HG02588 (cell line): Measurements from ENCODE around the gene TNFAIP8L3.

Experiments
- ATAC-seq: cut with Tn5 transposase; IDR thresholded peaks from one replicate; pipeline ENCODE4 v1.9.1; 2021; ENCODE audit warnings: mild to moderate bottlenecking, moderate library complexity; ENCODE audit not compliant: unreplicated experiment

The TNFAIP8L3 gene

DNA sequence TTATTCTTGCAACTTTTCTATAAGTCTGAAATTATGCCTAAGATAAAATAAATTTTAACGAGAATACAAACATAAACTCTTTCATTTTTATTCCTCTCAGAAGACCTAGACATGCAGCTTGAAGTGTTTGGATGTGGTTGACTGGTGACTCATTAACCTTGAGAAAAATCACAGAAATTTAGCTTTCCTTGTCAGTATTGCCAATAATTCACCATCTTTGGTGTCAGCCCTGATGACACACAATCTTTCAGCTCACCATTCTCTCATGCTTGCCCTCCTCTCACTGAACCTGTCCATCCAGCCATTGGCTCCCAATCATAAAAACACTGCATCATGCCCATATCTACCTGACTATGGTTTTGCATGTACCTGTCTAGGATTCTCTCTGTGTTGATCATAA, 22.6 kb upstream of the TNFAIP8L3 start:
- ATAC-seq: no peak

DNA sequence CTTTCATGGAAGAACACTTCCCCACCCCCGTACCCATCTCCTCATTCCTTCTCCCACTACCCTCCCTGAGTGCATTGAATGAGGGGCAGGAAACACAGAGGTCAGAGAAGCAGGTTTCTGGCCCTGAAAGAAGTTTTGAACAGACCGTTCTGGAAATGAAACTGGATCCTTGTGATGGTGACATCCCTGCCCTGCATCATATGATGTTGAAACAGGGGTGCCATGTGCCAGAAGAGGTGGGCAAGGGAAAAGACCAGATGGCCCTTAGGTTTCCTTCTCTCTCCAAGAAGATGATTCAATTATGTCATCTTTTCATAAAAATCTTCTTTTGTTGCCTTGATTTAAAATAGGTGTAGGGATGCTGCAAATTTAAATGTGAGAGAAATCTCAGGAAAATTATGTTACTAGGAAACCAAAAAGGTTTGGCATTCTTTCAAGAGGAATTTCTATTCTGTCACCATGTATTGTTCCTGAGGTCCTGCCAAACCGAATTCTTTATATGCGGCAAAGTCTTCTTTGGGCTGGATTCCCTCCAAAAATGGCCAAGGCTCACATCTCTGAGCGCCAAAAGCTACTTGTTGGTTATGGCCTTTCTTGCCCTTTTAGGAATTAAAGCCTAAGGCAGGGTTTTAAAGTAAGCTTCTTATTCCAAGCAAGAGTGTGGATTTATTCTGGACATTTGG, 19.9 kb upstream of the TNFAIP8L3 start:
- ATAC-seq: no peak

DNA sequence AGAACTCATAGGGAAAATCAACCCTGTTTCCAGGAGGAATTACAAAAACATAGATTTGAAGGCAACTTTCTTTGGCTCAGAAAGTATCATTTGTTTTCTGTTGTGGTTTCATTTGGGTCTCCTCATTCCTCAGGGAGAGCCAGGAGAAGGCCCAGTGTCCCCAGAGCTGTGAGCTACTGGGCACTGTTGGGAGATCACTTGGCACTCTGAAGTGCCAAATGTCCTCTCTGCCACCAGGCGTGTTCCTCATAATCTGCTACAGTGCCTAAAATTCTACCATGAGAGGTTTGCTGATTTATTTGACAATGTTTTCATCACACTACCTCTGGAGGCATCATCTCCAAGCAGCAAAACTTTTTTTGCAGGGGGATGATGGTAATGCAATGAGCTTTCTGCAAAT, 17.4 kb upstream of the TNFAIP8L3 start:
- no peak for ATAC-seq

DNA sequence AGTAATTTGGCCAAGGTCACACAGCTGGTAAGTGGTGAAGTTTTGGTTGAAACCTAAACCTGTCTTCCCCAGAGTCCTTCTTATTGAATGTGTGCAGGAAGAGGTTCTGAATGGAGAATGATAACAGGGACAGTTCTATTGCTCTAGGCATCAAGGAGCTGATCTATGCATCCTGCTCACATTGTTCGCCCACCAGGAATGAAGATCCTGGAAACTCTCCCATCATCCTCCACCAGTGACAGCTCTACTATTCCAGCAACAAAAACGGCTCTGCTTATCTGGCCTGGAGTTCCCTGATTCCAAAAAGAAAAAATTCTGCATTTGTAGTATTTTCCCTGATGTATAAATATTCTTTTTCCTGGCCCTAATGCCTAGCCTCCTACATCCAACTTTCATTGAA, 16.4 kb upstream of the TNFAIP8L3 start:
- ATAC-seq: no peak

DNA sequence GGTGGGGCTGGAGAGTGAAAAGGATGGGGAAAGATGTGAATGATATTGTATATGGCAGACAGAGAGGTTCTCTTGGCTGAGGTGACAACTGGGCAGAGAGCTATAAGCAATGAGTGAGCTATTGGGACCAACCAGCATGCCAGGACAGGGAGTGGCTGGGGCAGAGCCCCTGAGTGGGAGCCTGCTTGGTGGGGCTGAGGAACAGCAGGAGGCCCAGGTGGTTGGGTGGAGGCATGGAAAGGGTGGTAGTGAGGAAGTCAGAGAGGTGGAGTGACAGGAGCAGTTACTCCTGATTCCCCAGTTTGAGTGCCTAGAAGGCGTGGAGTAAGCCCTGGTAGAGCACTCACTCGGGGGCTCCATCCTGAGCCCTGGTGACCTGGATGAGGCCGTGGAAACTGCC, 15.5 kb upstream of the TNFAIP8L3 start:
- ATAC-seq: no peak

DNA sequence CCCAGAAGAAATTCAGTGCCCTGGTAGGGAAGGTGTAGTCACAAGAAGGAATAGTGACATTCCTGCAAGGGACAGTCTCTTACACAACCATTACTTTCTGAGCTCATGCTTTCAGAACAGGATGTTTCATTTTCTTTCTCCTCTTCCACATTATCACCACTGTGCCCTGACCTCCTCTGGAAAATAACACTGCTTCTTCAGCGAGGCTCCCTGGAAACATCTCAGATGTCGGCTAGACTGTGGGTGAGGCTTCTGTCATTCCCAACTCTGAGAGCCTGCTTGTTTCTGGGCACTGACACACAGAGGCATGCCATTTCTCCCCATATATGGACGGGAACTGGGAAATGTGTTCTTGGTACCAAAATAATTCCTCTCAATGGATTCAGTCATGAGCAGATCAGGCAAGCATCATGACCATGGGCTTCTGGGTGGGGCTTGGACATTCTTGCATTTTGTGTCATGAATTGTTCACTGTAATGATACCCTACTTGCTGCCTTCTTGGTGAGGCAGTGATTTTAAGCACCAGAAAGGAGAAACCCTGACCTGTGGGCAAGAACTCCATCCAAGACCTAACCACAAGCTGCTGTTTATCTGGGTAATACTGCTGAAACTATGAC, 14.3 kb upstream of the TNFAIP8L3 start:
- ATAC-seq: no peak

DNA sequence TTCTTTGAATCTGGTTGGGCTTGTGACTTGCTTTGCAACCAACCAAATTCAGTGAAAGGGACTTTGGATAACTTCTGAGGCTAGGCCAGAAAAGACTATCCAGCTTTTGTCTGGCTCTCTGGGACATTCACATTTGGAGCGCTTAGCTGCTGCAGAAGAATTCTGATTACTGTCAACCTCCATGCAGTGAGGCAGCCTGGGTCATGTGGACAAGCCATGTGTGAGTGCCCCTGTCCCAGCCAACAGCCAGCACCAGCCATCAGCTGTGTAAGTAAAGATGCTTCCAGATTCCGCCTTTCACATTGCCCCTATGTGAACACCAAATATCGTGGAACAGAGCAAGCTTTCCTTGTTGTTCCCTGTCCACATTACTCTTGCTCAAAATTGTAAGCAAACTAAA, 12.9 kb upstream of the TNFAIP8L3 start:
- ATAC-seq: no peak

DNA sequence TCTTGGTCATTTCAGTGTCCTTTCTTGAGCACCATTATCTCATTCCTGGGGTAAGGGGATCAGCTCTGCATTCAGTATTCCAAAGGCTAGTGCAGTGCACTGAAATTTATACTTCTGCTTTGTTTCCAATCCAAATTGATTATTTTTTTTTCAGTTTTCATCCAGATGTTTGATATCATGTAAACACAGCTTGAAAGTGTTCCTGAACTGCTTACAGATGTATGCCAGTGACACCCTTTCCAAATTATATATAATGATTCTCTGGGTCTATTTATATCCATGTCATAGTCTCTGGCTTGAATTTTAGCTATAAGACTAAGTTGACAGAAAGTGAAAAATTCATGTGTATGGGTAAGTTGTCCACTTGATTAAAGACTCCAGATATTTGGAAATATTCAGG, 11.8 kb upstream of the TNFAIP8L3 start:
- ATAC-seq: no peak

DNA sequence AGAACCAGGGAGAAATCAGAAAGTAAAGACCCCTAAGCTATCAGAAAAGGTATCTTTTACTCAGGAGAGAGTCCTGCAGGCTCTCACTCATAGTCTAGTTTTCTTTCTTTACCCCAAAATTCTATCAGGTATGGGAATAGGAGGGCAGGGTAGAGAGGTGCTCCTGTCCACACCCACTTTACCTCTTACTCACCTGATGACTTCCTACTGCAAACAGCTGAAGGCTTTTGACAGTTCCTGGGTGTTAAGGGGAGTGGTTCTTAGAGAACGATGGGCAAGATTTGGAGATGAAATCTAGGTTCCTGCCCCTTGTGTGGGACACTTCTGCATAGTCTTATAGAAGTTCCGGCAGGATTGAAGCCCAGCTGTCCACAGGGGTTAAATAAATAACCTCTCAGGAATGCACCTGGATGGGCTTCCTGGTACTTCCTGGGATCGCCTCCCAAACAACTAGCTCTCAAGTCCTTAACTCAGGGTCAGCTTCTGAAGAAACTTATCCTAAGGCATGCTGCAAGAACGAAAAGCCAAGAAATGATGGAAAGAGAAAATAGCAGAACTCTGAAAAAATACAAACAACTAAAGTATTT, 10.8 kb upstream of the TNFAIP8L3 start:
- no peak for ATAC-seq

DNA sequence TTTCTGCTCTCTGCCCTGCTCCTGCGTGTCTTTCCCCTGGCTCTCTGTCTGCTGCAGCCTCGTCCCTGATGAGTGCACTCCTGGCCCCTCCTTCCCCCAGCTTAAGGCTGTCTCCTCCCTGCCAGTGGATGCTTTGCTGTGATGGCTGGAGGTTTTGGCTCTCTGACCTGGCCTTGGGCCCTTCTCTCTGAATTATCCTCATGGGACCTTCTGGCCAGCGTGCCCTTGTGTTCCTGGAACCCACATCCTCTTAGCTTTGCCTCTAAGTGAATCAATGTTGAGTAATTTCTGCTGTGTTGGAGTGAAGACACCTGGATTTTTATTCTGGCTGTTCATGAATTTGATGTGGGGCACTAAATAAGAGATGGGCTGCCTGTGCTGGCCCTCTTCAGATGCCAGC, 9.8 kb upstream of the TNFAIP8L3 start:
- no peak for ATAC-seq

DNA sequence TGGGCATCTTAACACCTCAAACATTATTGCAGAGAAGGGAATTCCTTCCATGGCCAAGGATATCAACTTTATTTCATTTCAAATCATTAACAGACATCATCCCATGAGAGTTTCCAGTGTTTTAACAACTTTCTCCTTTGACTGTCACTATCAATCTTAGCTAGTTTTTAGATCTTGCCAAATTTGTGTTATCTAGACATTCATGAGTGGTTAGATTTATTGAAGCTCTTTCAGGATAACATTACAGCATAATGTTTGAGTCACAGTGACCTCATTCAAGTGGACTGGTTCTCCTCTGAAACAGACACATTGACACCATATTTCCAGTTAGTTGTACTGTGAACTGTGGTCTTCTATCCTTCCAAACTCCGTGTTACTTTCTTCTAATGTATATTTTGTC, 8.6 kb upstream of the TNFAIP8L3 start:
- ATAC-seq: no peak

DNA sequence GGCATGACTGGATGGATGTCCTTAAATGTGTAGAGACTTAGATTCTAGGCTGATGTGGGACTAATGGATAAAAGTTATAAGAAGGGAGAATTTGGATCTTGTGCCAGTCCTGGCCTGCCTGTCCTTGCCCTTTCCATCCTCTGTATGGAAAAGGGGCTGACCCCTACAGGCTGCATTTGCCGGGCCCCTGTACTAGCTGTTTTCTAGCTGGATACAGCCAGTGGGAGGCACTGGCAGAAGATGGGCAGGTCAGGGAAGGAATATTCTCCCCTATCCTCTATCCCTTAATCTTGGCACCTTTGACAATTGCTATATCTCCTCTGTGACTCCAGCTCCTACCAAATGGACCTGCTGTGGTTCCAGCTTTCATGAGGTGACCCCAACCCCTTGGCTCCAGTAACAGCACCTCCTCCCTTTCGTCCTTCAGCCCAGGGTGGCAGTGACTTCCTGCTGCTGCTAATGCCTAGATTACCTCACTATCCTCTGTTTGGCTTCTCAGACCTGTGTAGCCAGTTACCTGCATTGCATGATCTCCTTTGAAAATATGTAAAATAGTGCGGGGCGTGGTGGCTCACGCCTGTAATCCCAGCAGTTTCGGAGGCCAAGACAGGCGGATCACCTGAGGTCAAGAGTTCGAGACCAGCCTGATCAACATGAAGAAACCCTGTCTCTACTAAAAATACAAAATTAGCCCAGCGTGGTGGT, 6.2 kb upstream of the TNFAIP8L3 start:
- no peak for ATAC-seq

DNA sequence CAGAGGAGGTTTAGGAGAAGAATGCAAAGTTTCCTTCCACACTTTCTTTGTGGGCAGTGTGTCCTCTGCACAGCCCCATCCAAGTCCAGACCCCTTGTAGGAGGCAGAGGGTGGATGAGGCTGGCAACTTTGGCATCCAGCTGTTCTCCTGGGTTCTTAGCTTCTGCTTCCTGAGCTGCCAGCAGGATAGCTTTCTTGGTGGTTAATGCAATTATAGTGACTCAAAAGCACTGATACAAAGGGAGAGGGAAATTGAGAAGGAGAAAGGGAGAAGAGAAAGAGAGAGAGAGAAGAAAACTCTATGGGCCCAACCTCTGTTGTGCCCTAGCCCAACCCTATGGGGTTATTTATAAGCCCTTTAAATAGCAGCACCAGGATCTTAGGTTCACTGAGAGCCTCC, 4.5 kb upstream of the TNFAIP8L3 start:
- no peak for ATAC-seq

DNA sequence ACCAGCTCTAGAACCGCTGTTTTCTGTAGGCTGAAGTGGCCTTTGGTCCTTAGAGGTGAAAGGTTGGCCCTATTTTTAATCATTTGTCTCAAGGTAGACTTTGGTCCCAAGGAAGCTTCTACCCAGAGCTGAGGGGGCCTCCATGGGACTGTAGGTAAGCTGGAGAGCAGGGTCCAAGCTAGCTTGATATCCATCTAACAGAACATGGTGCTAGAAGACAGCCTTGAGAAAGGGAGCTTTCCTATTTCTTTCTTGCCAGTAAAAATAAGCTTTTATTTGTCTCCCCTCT, 3.6 kb upstream of the TNFAIP8L3 start:
- no peak for ATAC-seq

DNA sequence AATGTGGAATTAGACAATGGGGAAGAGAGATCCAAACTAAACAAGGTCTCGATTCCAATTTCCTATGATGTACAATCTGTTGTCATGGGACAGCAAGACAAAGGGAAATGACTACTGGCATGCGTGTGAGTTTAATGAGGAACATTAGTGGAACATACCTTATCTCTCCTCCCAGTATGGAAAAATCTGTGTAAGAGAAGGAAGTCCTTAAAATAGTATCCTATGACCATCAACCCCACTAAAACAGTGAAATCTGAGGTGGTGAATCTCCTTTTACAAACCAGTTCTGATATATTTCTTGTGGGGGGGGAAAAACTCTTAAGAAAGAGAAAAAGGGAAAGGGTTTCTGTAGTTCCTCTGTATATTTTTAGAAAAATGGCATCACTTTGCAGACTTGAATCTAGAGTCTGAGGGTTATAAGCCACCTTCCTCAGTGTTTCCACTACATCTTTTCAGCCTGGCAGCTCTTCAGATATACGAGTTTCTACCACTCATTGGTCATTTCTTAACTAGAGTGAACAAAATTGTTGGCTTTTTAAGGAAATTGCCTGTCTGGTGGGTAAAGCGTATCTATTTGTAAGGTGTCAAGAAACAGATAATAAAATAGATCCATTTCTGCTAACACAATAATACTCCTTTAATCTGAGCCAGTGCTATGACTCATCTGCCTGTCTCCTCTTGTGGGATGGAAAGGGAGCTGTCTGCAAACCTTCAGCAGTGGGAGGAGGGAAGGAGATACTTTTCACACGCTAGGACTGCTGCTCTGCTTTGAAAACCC, 3.0 kb upstream of the TNFAIP8L3 start:
- no peak for ATAC-seq

DNA sequence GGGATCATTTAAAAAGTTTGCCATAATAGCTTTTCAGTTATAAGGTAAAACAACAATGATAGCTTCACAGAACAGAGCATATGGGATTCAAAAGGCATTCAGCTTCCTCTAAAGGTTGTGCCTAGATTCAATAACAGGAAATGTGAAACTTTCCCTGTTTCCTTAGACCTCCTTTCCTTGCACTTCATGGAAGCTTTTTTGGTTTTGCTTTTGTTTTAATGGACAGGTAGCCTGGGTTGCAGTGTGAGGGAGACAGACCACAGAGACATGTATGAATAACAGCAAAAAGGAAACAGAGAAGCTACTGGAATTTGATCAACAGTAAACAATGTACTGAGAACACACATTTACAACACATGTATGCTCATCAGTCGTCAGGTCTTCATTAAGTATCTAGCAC, 2.3 kb upstream of the TNFAIP8L3 start:
- ATAC-seq: no peak

DNA sequence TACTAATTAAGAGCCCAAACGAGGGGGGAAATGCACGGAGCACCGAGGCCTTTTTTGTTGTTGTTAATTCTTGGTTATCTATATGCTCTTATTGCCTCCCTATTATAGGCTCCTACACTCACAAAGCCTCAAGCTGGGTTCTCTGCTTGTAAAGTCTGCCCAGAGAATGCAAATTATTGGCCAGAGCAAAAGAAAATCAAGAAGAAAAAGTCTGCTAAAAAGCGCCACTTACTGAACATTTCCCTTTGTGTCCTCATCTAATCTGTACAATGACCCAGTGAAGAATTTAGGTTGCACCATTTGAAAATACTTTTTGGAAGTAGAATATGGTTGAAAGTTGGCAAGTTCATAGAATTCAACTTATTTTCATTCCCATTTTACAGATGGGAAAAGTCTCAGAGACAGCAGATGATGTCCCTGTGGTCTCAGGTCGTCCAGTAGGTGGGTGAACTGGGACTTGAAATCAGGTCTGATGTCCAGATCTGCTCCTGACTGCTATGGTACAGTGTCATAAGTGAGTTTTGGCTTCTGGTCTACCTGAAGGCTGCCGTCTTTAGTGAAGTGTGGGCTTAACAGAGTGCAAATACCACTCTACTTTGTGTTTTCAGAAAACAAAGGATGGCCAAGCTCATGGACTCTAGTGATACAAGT, 1.1 kb upstream of the TNFAIP8L3 start:
- ATAC-seq: no peak

DNA sequence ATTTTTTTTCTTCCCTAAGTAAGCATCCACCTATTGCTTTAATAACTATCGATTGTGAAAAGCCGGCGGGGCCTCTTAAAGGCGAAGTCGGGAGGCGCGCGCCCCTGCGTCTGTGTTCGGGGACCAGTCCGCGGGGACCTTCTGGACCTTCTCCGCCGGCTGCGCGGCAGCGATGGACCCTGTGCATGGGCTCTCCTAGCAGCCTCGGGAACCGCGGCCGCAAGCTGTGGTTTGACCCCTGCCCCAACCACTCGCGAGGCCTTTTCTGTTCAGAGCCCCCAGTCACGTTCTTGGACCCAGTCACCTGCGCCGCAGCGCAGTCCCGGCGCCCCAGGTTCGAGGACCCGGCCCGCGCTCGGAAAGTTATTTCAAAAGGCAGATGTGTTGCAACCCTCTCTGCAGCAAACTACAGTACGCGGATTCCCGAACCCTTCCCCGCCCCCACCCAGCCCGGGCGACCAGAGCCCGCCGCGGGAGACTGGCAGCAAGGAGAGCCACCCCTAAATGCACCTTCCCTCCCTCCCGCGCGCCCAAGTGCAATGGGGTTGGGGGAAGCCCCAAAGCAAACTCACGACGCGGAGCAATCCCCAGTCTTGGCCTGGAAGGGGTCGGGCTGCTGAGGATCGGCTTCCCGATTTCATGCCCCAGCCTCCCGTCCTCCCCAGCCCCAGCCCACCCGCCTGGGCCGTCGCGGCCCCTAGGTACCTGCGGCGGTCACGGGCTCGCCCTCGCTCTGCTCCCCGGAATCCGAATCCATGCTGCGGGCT, 684 bp downstream of the TNFAIP8L3 start:
- no peak for ATAC-seq

DNA sequence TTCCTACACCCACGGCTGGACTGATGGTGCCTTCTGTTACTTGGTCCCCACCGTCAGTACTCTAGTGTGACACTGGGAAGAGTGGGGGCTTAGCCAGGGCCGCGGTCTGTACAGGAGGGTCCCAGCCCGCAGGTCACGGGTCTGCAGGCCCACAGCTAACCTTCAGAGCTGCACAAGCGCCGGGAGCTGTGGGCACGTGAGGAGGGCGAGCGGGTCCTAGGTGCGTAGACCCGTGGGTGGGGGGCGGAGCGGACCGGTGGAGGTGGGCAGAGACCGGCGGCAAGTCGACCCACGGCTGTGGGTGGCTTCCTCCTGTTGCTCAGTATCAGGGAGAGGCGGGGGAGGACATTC, 1.2 kb downstream of the TNFAIP8L3 start:
- no peak for ATAC-seq

DNA sequence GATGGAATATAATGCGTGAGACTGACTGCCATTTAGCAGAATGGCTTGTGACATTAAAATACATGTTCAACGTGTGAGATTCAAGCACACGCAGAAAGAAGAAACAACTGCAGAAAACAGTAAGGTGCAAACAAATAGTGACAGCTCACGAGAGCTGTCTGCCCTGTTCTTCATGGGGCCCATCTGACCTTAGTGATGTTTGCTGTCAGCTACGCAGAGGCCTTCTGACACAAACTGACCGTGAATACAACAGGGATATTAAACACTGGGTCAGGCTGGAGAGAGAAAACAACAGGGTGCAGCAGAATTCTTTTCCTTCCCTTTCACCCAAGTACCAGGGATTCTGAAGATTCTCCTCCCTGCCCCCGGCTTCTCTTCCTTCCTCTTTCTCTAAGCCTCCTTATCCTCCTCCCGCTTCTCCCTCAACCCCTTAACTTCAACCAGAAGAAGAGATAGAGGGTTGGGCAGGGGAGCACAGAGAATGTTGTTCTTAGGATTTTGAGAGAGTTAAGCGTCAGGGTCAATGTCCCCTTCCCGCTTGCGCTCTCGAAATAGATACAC, 2.1 kb downstream of the TNFAIP8L3 start:
- ATAC-seq: no peak
